Measurements from ENCODE around the gene SOWAHA. TPM values are rescaled to one million over a fixed set of nuclear protein-coding genes. Genes with fewer than 3 reads are reported as not detected.

The SOWAHA gene
- total and polyA plus RNA-seq, 2 of the 8 experiments (the other 6 are each of a cell fraction or from before 2014, with no cell fraction given) = 0.09 to 0.11 TPM

- H2AFZ ChIP-seq (ENCODE audit: low read length) = no peak overlapping the region
- H3K27me3 ChIP-seq (replicated peaks in 1 of 4; ENCODE audit: control insufficient read depth in 3 of 4, extremely low read depth in 1 of 4, insufficient read depth in 3 of 4, low read length in 3 of 4) = no peaks in the 10 kb centered on the region
- H3K18ac ChIP-seq (ENCODE audit: extremely low read depth, low read length) = no peak overlapping the region
- H4K5ac ChIP-seq (ENCODE audit: insufficient read length, low read depth, low read length) = no peak overlapping the region
- H3K4me2 ChIP-seq (ENCODE audit: insufficient read depth in 1 of 2, low read depth in 2 of 2, low read length in 2 of 2) = no peak overlapping the region
- no peak overlapping the region for H2AK5ac ChIP-seq (ENCODE audit: low read depth, low read length)
- H3K14ac ChIP-seq (ENCODE audit: insufficient read length) = no peak overlapping the region
- H3K27ac ChIP-seq (ENCODE audit: low read depth, low read length) = no peak overlapping the region
- FAIRE-seq (no peak), DNase-seq (ENCODE audit: low read depth in 1 of 2, low spot score in 2 of 2) (no peak)
- H3K79me2 ChIP-seq (ENCODE audit: control insufficient read depth in 1 of 2, insufficient read depth in 2 of 2, low read length in 2 of 2) = no peaks in the 10 kb centered on the region
- H3K23me2 ChIP-seq (ENCODE audit: low read depth, low read length) = no peaks in the 10 kb centered on the region
- ChIA-PET POLR2A (ENCODE audit: partially characterized antibody) (no interaction called here), CTCF (ENCODE audit: partially characterized antibody) (interaction anchor here (0.6 to 25.6 kb wide), 3 partner anchors 8 to 91 kb away, joined by 4 to 465 read pairs (median 10); partner anchors contain the start of genes GDF9, LEAP2, SHROOM1 and UQCRQ)
- H3K23ac ChIP-seq (ENCODE audit: insufficient read length) = no peak overlapping the region
- 89% methylated on average over 2 of the region's 2 CpGs; no CpG with 5 or more reads in 1 of the 2 experiments for WGBS, 2 experiments (ENCODE audit: extremely low coverage in 1 of 2, insufficient coverage in 1 of 2, insufficient read length in 1 of 2, insufficient replicate concordance in 2 of 2, low coverage in 1 of 2, low lambda C conversion rate in 2 of 2, missing lambda C conversion rate in 1 of 2)
- no peaks in the 10 kb centered on the region for H3K36me3 ChIP-seq (ENCODE audit: control insufficient read depth in 2 of 4, insufficient read depth in 4 of 4, low read length in 3 of 4)
- TF ChIP-seq USF2 (IDR thresholded peaks at IDR 0.05; ENCODE audit: low read length) = no peak
- no peak for TF ChIP-seq TBP (IDR thresholded peaks at IDR 0.05; ENCODE audit: low read depth, low read length)
- no peak for TF ChIP-seq RXRA (IDR thresholded peaks at IDR 0.05; ENCODE audit: insufficient read depth, low read depth, low read length)
- TF ChIP-seq RBBP5 (IDR thresholded peaks at IDR 0.05; ENCODE audit: borderline replicate concordance, low read depth, low read length) = no peak
- TF ChIP-seq CTBP2 (IDR thresholded peaks at IDR 0.05; ENCODE audit: borderline replicate concordance, insufficient read depth, insufficient read length, low read length) = no peak
- no peak for TF ChIP-seq BCL11A (IDR thresholded peaks at IDR 0.05; ENCODE audit: low read depth in 2 of 2, low read length in 2 of 2)
- no peak for TF ChIP-seq ASH2L (IDR thresholded peaks at IDR 0.05; ENCODE audit: low read length)
- no peak for TF ChIP-seq GTF2F1 (IDR thresholded peaks at IDR 0.05; ENCODE audit: borderline replicate concordance, low read depth, low read length)
- TF ChIP-seq POU5F1 (IDR thresholded peaks at IDR 0.05; ENCODE audit: low read depth, low read length) = no peak
- no peak for TF ChIP-seq PHF8 (conservative IDR thresholded peaks at IDR 0.05; ENCODE audit: low read depth, low read length)
- TF ChIP-seq SIRT6 (IDR thresholded peaks at IDR 0.05; ENCODE audit: low read length) = no peak
- no peak overlapping the region for H4K8ac ChIP-seq (ENCODE audit: extremely low read depth, insufficient read depth, low read length)
- no peak overlapping the region for H3K56ac ChIP-seq (replicated peaks; ENCODE audit: insufficient read length, low read depth, low read length)
- no peak overlapping the region for H3K4ac ChIP-seq (replicated peaks; ENCODE audit: insufficient read length, low read depth, low read length)
- H2BK20ac ChIP-seq (ENCODE audit: low read length) = no peak overlapping the region
- no peak overlapping the region for H3K9ac ChIP-seq (replicated peaks in 1 of 4; ENCODE audit: extremely low read depth in 1 of 4, low read depth in 3 of 4, low read length in 3 of 4)
- no peak overlapping the region for H2BK5ac ChIP-seq (ENCODE audit: low read depth, low read length)
- no peaks in the 10 kb centered on the region for H4K20me1 ChIP-seq (replicated peaks in 1 of 2; ENCODE audit: control insufficient read depth in 1 of 2, insufficient read depth in 2 of 2, low read length in 2 of 2)
- no peaks in the 10 kb centered on the region for H3K9me3 ChIP-seq (ENCODE audit: insufficient read depth in 2 of 2, low read depth in 1 of 2, low read length in 1 of 2)
- no peak overlapping the region for H2BK12ac ChIP-seq (ENCODE audit: low read depth, low read length)
- H3K4me3 ChIP-seq (ENCODE audit: extremely low read depth in 1 of 4, insufficient read depth in 2 of 4, low read depth in 3 of 4, low read length in 4 of 4) = no peak overlapping the region
- H2BK15ac ChIP-seq (ENCODE audit: low read length) = no peak overlapping the region
- no peaks in the 10 kb centered on the region for H3K4me1 ChIP-seq (replicated peaks in 1 of 4; ENCODE audit: control insufficient read depth in 3 of 4, insufficient read depth in 4 of 4, low read length in 3 of 4)
- no peak overlapping the region for H2BK120ac ChIP-seq (replicated peaks; ENCODE audit: low read depth, low read length)
- no peaks in the 10 kb centered on the region for H3K79me1 ChIP-seq (ENCODE audit: low read depth, low read length)
- H4K91ac ChIP-seq (replicated peaks; ENCODE audit: insufficient read length, low read length) = no peak overlapping the region
Observed at GRCh38 chr5:132837868-132838267, 24.8 kb downstream of the SOWAHA start.
